NCI-H2107 treated with DMSO at 0.1 percent for 48 hours (cell line): ENCODE results near the gene CACNA1C.

Experiments used
- DNase-seq: peaks from one replicate; lab custom pipeline; 2025; ENCODE audit not compliant: unreplicated experiment; lab: John Stamatoyannopoulos, UW

CACNA1C gene

GRCh38 chr12:2167231-2167630, 114.4 kb downstream of the CACNA1C start:
- no peak for DNase-seq

- no peak for DNase-seq
These were observed 116.0 kb downstream of the CACNA1C start for GRCh38 chr12:2168808-2169207.

DNA sequence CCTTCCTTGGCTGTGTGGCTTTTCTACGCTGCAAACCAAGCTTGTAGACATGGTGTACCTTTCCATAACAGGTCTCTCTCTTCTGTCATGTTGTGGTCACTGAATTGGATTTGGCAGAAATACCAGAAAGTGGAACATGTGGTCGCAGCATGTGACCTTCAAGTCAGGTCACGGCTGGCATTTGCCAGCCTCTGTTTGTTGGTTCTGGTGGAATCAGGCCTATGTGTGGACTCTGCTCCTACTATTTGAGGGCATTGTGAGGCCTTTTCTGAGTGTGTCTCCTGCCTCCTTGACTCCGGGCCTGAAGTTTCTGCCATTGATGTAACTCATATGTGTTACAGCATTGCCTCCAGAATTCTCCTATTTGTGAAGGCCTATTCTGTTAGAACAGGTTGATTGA, 116.7 kb downstream of the CACNA1C start:
- no peak for DNase-seq

- DNase-seq, result no peak
These were observed 117.2 kb downstream of the CACNA1C start for GRCh38 chr12:2169940-2170339.

DNA sequence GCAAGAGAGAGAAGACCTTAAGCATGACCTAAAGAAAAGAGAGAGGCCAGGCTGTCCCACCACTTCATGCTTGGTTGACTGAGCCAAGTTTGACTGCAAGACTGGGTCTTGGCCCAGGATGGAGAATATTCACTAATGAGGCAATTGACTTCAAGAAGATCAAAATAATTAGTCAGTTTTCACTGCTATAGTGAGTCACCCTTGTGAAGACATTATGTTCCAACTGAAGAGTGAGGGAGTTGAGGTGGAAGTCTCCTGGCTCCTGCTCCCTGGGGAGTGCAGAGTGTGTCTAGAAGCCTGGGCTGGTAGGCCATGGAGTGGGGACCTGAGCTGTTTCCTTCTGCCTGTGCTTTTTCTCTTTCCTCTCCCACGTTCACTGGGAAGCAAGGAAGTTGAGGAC, 117.6 kb downstream of the CACNA1C start:
- DNase-seq, result no peak

DNA sequence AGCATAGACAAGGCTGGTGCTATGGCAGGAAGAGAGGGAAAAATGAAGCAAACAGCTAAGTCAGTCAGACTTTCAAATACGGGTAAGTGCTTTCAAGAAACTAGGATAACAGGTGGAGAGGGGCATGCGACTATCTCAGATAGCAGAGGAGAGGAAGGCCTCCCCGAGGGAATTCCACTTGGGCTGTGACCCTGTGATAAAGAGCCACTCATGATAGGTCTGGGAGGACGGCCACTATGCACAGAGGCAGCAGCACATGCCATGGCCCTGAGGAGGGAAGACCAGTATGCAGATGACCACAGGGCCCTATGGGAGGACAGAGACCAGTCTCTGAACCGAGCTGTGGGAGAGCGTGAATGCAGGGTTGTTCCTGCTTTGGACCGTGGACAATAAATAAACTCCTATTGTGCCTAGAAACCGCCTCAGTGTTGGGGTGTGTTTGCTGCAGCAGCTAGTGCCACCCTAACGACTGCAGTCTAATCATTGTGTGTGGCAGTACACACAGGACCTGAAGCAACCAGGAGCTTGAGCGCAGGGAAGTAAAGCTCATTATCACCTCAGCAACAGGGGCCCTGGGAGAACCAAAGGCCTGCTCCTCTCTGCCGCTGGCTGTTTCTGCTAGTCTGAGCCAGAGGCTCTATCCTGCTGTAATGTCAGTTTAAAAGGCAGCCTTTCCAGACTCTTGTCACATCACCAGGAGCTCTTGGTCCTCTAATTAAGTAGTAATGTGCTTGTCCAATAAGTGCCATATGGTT, 119.1 kb downstream of the CACNA1C start:
- no peak for DNase-seq

- no peak for DNase-seq
These were observed 119.9 kb downstream of the CACNA1C start for GRCh38 chr12:2172491-2173214.

DNA sequence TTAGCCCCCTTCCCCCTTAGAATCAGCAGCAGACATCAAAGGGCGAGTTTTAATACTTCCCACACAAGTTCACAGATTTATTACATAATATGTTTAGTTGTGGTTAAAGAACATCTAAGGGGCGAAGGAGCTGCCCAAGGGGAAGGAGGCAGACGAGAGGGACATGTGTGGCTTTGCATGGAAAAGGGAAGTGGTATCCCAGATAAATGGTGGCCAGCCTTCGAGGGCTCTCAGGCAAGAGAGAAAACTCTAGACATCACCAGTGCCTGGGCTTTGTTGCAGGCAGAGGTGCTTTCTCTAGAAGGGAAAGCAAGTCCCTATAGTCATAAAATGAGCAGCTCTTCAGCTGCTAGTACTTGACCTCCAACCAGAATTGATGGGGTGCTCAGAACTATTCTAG, 121.2 kb downstream of the CACNA1C start:
- no peak for DNase-seq

DNA sequence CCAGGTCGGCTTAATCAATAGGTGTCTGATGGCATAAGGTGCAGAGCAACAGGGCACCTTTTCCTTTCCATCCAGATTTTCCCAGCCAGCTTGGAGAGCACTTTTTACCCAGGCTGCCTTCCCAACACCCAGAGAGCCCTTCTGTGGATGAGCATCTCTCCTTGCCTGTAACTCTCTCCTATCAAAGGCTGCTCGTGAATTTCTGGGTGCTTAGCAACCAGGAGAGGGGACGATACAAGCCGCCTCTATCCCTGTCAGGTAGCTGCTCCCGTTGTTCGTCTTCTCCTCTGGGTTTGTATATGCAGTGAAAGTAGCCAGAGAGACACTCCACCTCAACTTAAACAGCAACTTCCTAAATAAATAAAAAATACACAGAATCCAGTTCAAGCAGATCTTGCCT, 124.2 kb downstream of the CACNA1C start:
- DNase-seq, result no peak

DNA sequence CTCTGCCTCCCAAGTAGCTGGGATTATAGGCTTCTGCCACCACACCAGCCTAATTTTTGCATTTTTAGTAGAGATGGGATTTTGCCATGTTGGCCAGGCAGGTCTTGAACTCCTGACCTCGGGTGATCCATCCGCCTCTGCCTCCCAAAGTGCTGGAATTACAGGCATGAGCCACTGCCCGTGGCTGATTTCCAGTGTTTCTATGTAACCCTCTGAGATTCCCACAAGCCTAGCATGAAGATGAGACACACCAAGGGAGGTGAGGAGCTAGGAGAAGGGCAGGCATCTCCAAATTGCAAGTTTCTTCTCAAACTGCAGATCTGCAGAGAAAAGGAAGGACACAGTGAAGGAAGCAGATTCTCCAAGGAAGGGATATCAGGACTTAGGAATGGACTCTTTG, 125.0 kb downstream of the CACNA1C start:
- DNase-seq, result no peak

DNA sequence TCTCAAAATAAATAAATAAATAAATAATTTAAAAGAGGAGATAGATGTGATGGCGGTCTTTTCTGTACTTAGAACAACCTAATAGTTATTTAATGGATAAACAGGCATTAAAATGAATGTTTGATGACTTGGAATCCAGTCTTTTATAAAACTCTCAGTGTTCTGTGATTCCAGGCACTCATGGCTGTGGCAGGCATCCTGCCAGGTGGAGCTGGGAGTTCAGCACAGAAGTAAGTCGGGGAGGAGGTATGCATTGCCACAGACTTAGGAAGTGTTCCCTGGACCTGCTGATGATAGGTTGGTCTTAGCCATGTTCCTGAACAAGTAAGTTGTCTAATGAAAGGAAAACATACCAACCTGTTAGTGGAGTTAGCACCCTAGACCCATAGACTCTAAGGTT, 126.3 kb downstream of the CACNA1C start:
- DNase-seq, result no peak

- DNase-seq, result no peak
These were observed 127.4 kb downstream of the CACNA1C start for GRCh38 chr12:2179953-2180736.

- DNase-seq, result no peak
These were observed 127.9 kb downstream of the CACNA1C start for GRCh38 chr12:2180737-2181082.

- DNase-seq, result no peak
These were observed 131.1 kb downstream of the CACNA1C start for GRCh38 chr12:2183556-2184541.

DNA sequence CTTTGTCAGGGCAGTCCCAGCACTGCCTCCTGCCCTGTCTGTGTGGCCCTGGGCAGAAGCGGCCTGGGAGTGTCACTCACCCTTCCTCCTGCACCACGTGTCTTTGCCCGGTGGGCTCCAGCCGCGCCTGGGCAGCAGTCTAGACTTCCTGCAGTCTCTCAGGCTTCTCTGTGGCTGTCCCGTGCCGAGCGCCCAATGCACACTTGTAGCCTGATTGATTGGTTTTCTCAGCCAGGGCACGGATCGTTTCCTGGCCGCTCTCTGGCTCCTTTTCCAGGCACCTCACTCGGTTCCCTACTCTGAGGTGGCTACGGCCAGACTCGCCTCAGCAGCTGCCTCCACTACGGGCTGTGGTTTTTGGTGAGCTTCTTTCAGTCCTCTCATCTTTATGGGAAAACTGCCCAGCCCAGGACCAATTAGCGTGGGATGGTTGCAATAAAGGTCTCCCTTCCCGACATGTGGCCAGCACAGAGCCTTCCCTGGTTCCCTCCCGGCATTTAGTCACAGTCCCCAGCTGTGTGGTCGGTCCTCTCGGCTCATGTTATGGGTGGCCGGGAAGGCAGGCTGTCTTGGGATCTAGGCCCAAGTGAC, 133.1 kb downstream of the CACNA1C start:
- no peak for DNase-seq

GRCh38 chr12:2187195-2187945, 134.6 kb downstream of the CACNA1C start:
- no peak for DNase-seq

GRCh38 chr12:2190085-2190484, 137.3 kb downstream of the CACNA1C start:
- DNase-seq, result no peak

- DNase-seq, result no peak
These were observed 138.2 kb downstream of the CACNA1C start for GRCh38 chr12:2190896-2191533.

- DNase-seq, result no peak
These were observed 138.9 kb downstream of the CACNA1C start for GRCh38 chr12:2191534-2192153.
